Astrocyte (in vitro differentiated cells and primary cell): Measurements from ENCODE around the gene TICAM2. TPM values are rescaled to one million over a fixed set of nuclear protein-coding genes. Genes with fewer than 3 reads are reported as not detected.

Experiments used
- DNase-seq: peaks from one replicate; pipeline ENCODE4 v3.0.0-alpha.2; 2010; ENCODE audit warnings: low read depth
- FAIRE-seq: peaks from 2 replicates; lab custom pipeline; 2011; peaks lifted over from hg19 to GRCh38; lab: Jason Lieb, UNC
- H2AFZ ChIP-seq: 2 replicates; pipeline ENCODE4 v1.6.0; 2012; ENCODE audit warnings: low read depth, low read length, inconsistent platforms
- H3K27ac ChIP-seq: 2 replicates; pipeline ENCODE4 v1.5.1; 2011; ENCODE audit warnings: low read depth, low read length, inconsistent platforms
- H3K27me3 ChIP-seq: 2 replicates; pipeline ENCODE4 v1.6.0; 2011; ENCODE audit warnings: low read length, inconsistent platforms; ENCODE audit not compliant: insufficient read depth
- H3K36me3 ChIP-seq: 2 replicates; pipeline ENCODE4 v1.5.1; 2011; ENCODE audit warnings: low read length, inconsistent platforms; ENCODE audit not compliant: insufficient read depth
- H3K4me1 ChIP-seq: 2 replicates; pipeline ENCODE4 v1.5.1; 2011; ENCODE audit warnings: low read length, inconsistent platforms; ENCODE audit not compliant: insufficient read depth
- H3K4me2 ChIP-seq: 2 replicates; pipeline ENCODE4 v1.6.0; 2012; ENCODE audit warnings: low read length, inconsistent platforms
- H3K4me3 ChIP-seq: 2 replicates; pipeline ENCODE4 v1.5.1; 2011; ENCODE audit warnings: low read depth, mild to moderate bottlenecking, low read length, inconsistent platforms; ENCODE audit not compliant: insufficient read depth
- H3K79me2 ChIP-seq: 2 replicates; pipeline ENCODE4 v1.6.0; 2012; ENCODE audit warnings: mild to moderate bottlenecking, low read length, inconsistent platforms; ENCODE audit not compliant: insufficient read depth
- H3K9ac ChIP-seq: 2 replicates; pipeline ENCODE4 v1.6.0; 2012; ENCODE audit warnings: mild to moderate bottlenecking, low read length, inconsistent platforms
- H3K9me3 ChIP-seq: 2 replicates; pipeline ENCODE4 v1.5.1; 2012; ENCODE audit warnings: low read depth, mild to moderate bottlenecking, low read length, inconsistent platforms; ENCODE audit not compliant: insufficient read depth
- H4K20me1 ChIP-seq: 2 replicates; pipeline ENCODE4 v1.6.0; 2012; ENCODE audit warnings: low read length, inconsistent platforms; ENCODE audit not compliant: insufficient read depth
- H3K27ac Mint-ChIP-seq: one replicate; pipeline ENCODE4 v1.8.0; 2021; ENCODE audit warnings: mild to moderate bottlenecking, mixed read lengths; ENCODE audit not compliant: unreplicated experiment
- H3K27me3 Mint-ChIP-seq: one replicate; pipeline ENCODE4 v1.8.0; 2021; ENCODE audit warnings: low read depth, mixed read lengths; ENCODE audit not compliant: unreplicated experiment
- H3K36me3 Mint-ChIP-seq: one replicate; pipeline ENCODE4 v1.8.0; 2021; ENCODE audit warnings: low read depth, mixed read lengths; ENCODE audit not compliant: unreplicated experiment
- H3K4me1 Mint-ChIP-seq: one replicate; pipeline ENCODE4 v1.8.0; 2021; ENCODE audit warnings: low read depth, mixed read lengths; ENCODE audit not compliant: unreplicated experiment
- H3K4me3 Mint-ChIP-seq: one replicate; pipeline ENCODE4 v1.8.0; 2021; ENCODE audit warnings: mild to moderate bottlenecking, moderate library complexity, mixed read lengths; ENCODE audit not compliant: unreplicated experiment
- H3K9me3 Mint-ChIP-seq: one replicate; pipeline ENCODE4 v1.8.0; 2021; ENCODE audit warnings: mild to moderate bottlenecking, mixed read lengths; ENCODE audit not compliant: unreplicated experiment
- CTCF ChIP-seq: IDR thresholded peaks from 2 replicates; pipeline ENCODE4 v1.5.1; 2011; ENCODE audit warnings: low read depth, mild to moderate bottlenecking, inconsistent platforms, low read length, moderate library complexity; ENCODE audit not compliant: insufficient read depth
- EZH2 ChIP-seq: IDR thresholded peaks from 2 replicates; pipeline ENCODE4 v1.6.1; 2012; ENCODE audit warnings: mild to moderate bottlenecking, low read length, inconsistent platforms; ENCODE audit not compliant: insufficient read depth
- total RNA-seq: library from RNA; stranded (reverse); gene quantifications from 2 replicates; pipeline ENCODE4 v1.2.1, GENCODE V29; 2021

TICAM2 gene
- total RNA-seq, 1 donor from 2014 or later, result 6.8 TPM

- H3K79me2 ChIP-seq, result peaks cover 100% of the 10 kb centered on the region
- peaks cover 65% of the 10 kb centered on the region for H4K20me1 ChIP-seq
- H3K27ac Mint-ChIP-seq, result no peak overlapping the region
- no peaks in the 10 kb centered on the region for H3K9me3 ChIP-seq
- H3K4me1 ChIP-seq, result peaks cover 19% of the 10 kb centered on the region
- peaks cover 14% of the 10 kb centered on the region for H3K36me3 Mint-ChIP-seq
- no peaks in the 10 kb centered on the region for H3K27me3 ChIP-seq
- no peak for DNase-seq
- no peak overlapping the region for H2AFZ ChIP-seq
- H3K4me1 Mint-ChIP-seq, result peaks cover 27% of the 10 kb centered on the region
- no peak for FAIRE-seq
- no peaks in the 10 kb centered on the region for H3K9me3 Mint-ChIP-seq
- no peak for TF ChIP-seq CTCF
- TF ChIP-seq EZH2, result no peak
- no peaks in the 10 kb centered on the region for H3K27me3 Mint-ChIP-seq
- no peak overlapping the region for H3K4me3 Mint-ChIP-seq
- no peak overlapping the region for H3K4me3 ChIP-seq
- H3K4me2 ChIP-seq, result peak overlapping the region; percentile 23
- no peak overlapping the region for H3K9ac ChIP-seq
- H3K27ac ChIP-seq, result no peak overlapping the region
- peaks cover 18% of the 10 kb centered on the region for H3K36me3 ChIP-seq
Observed at GRCh38 chr5:115531787-115532367, 70.4 kb downstream of the TICAM2 start.

- no peaks in the 10 kb centered on the region for H3K9me3 Mint-ChIP-seq
- DNase-seq (no peak), FAIRE-seq (no peak)
- H3K4me3 Mint-ChIP-seq, result no peak overlapping the region
- H3K27ac ChIP-seq, result no peak overlapping the region
- peaks cover 65% of the 10 kb centered on the region for H4K20me1 ChIP-seq
- H3K36me3 ChIP-seq, result peaks cover 16% of the 10 kb centered on the region
- peaks cover 19% of the 10 kb centered on the region for H3K4me1 ChIP-seq
- no peak overlapping the region for H3K4me3 ChIP-seq
- H3K36me3 Mint-ChIP-seq, result peaks cover 11% of the 10 kb centered on the region
- H3K27me3 Mint-ChIP-seq, result no peaks in the 10 kb centered on the region
- peaks cover 100% of the 10 kb centered on the region for H3K79me2 ChIP-seq
- H3K27ac Mint-ChIP-seq, result no peak overlapping the region
- no peaks in the 10 kb centered on the region for H3K9me3 ChIP-seq
- peaks cover 27% of the 10 kb centered on the region for H3K4me1 Mint-ChIP-seq
- TF ChIP-seq CTCF, result no peak
- TF ChIP-seq EZH2, result no peak
- no peak overlapping the region for H3K9ac ChIP-seq
- H3K4me2 ChIP-seq, result peak overlapping the region; percentile 23
- H3K27me3 ChIP-seq, result no peaks in the 10 kb centered on the region
- H2AFZ ChIP-seq, result no peak overlapping the region
Observed at GRCh38 chr5:115531380-115531779, 70.9 kb downstream of the TICAM2 start.

- Mint-ChIP-seq H3K27ac (no peak overlapping the region), H3K36me3 (peaks cover 6% of the 10 kb centered on the region), H3K9me3 (no peaks in the 10 kb centered on the region), H3K27me3 (no peaks in the 10 kb centered on the region), H3K4me1 (peaks cover 27% of the 10 kb centered on the region), H3K4me3 (no peak overlapping the region)
- TF ChIP-seq CTCF, result no peak
- no peak for TF ChIP-seq EZH2
- no peak overlapping the region for H3K4me3 ChIP-seq
- peaks cover 100% of the 10 kb centered on the region for H3K79me2 ChIP-seq
- H3K27ac ChIP-seq, result no peak overlapping the region
- H3K4me2 ChIP-seq, result peak overlapping the region; percentile 6
- DNase-seq, result no peak
- H3K9me3 ChIP-seq, result no peaks in the 10 kb centered on the region
- no peak for FAIRE-seq
- no peak overlapping the region for H2AFZ ChIP-seq
- no peaks in the 10 kb centered on the region for H3K27me3 ChIP-seq
- no peak overlapping the region for H3K9ac ChIP-seq
- peaks cover 59% of the 10 kb centered on the region for H4K20me1 ChIP-seq
- H3K4me1 ChIP-seq, result peaks cover 19% of the 10 kb centered on the region
- peaks cover 6% of the 10 kb centered on the region for H3K36me3 ChIP-seq
Observed at GRCh38 chr5:115530426-115530825, 71.9 kb downstream of the TICAM2 start.
